Tibial artery (tissue), 4 donors: Measurements from ENCODE around the gene TTC23.
A peak's percentile ranks its signal among the peaks of the same experiment; 100 is the strongest.

Experiments used
- DNase-seq, 2 donors: peaks; one replicate each; pipeline ENCODE4 v3.0.0-alpha.2; 2019
- H3K27ac ChIP-seq, 2 donors: fragments of 200-600 bp; sonication (generic) in 1 of 2; 1 replicate in 1 of 2; 2 replicates in 1 of 2; pipeline ENCODE4 v1.5.1; 2018 to 2019; ENCODE audit warnings: mild to moderate bottlenecking in 1 of 2
- H3K27me3 ChIP-seq, 2 donors: fragments of 200-600 bp; sonication (generic) in 1 of 2; one replicate each; pipeline versions ENCODE4 v1.5.1 to v1.6.0; 2016 to 2019
- H3K36me3 ChIP-seq, 3 donors: fragments of 200-600 bp; sonication (generic) in 2 of 3; one replicate each; pipeline ENCODE4 v1.5.1; 2016 to 2019; ENCODE audit warnings: mild to moderate bottlenecking in 2 of 3
- H3K4me1 ChIP-seq, 4 donors: fragments of 200-600 bp; sonication (generic) in 2 of 4; 1 replicate in 3 of 4; 2 replicates in 1 of 4; pipeline ENCODE4 v1.5.1; 2016 to 2019
- H3K4me3 ChIP-seq, 2 donors: fragments of 200-600 bp; sonication (generic) in 1 of 2; 1 replicate in 1 of 2; 2 replicates in 1 of 2; pipeline ENCODE4 v1.5.1; 2018 to 2019; ENCODE audit warnings: mild to moderate bottlenecking in 2 of 2
- H3K9me3 ChIP-seq, 3 donors: fragments of 200-600 bp; sonication (generic) in 1 of 3; one replicate each; pipeline ENCODE4 v1.5.1; 2016 to 2019
- CTCF ChIP-seq, 2 experiments: fragments of 200-600 bp in 1 of 2; fragments of 450-650 bp in 1 of 2; IDR thresholded peaks; one replicate each; pipeline ENCODE4 v1.5.1; 2017 to 2019; ENCODE audit warnings: antibody characterized with exemption in 2 of 2, mild to moderate bottlenecking in 1 of 2, moderate library complexity in 1 of 2
- intact Hi-C: fragments of 100-400 bp; cut with DNase I; formaldehyde crosslinking; loops from one replicate; pipeline ENCODE4 v1.15.0; 2023; ENCODE audit warnings: low total_unique reads

The TTC23 gene

GRCh38 chr15:99092554-99093172 is 156.7 kb downstream of the TTC23 start:
- no peak for DNase-seq
- TF ChIP-seq CTCF (IDR thresholded peaks at IDR 0.05) = no peak
- Histone ChIP-seq H3K36me3 (no peaks in the 10 kb centered on the region), H3K4me3 (no peak overlapping the region), H3K9me3 (no peaks in the 10 kb centered on the region), H3K4me1 (no peaks in the 10 kb centered on the region), H3K27me3 (no peaks in the 10 kb centered on the region), H3K27ac (no peak overlapping the region)
- intact Hi-C loops = no loop called here

GRCh38 chr15:99090938-99091337 is 158.4 kb downstream of the TTC23 start:
- Histone ChIP-seq H3K9me3 (no peaks in the 10 kb centered on the region), H3K4me3 (no peak overlapping the region), H3K27ac (no peak overlapping the region), H3K4me1 (no peaks in the 10 kb centered on the region), H3K27me3 (no peaks in the 10 kb centered on the region), H3K36me3 (no peaks in the 10 kb centered on the region)
- TF ChIP-seq CTCF (IDR thresholded peaks at IDR 0.05) = no peak
- no peak for DNase-seq
- intact Hi-C loops = no loop called here

GRCh38 chr15:99090011-99090699 is 159.2 kb downstream of the TTC23 start:
- H3K27ac ChIP-seq = no peak overlapping the region
- no peak overlapping the region for H3K4me3 ChIP-seq
- intact Hi-C loops = no loop called here
- TF ChIP-seq CTCF (IDR thresholded peaks at IDR 0.05) = no peak
- H3K4me1 ChIP-seq = no peaks in the 10 kb centered on the region
- H3K36me3 ChIP-seq = no peaks in the 10 kb centered on the region
- H3K27me3 ChIP-seq = no peaks in the 10 kb centered on the region
- no peaks in the 10 kb centered on the region for H3K9me3 ChIP-seq
- DNase-seq = no peak

GRCh38 chr15:99087405-99087943 is 161.9 kb downstream of the TTC23 start:
- H3K4me3 ChIP-seq = no peak overlapping the region
- no peaks in the 10 kb centered on the region for H3K4me1 ChIP-seq
- DNase-seq = no peak
- no peaks in the 10 kb centered on the region for H3K27me3 ChIP-seq
- no peaks in the 10 kb centered on the region for H3K36me3 ChIP-seq
- TF ChIP-seq CTCF (IDR thresholded peaks at IDR 0.05) = no peak
- intact Hi-C loops = no loop called here
- no peaks in the 10 kb centered on the region for H3K9me3 ChIP-seq
- H3K27ac ChIP-seq = no peak overlapping the region

- no peak for TF ChIP-seq CTCF (IDR thresholded peaks at IDR 0.05)
- Histone ChIP-seq H3K9me3 (no peaks in the 10 kb centered on the region), H3K27me3 (no peaks in the 10 kb centered on the region), H3K4me1 (no peaks in the 10 kb centered on the region), H3K27ac (no peak overlapping the region), H3K36me3 (no peaks in the 10 kb centered on the region), H3K4me3 (no peak overlapping the region)
- intact Hi-C loops = no loop called here
- peak in 1 of 2 donors; percentile 53 for DNase-seq
These were observed 163.1 kb downstream of the TTC23 start for GRCh38 chr15:99086327-99086667.
